Measurements from ENCODE around the gene SLC8A1. TPM values are rescaled to one million over a fixed set of nuclear protein-coding genes. Genes with fewer than 3 reads are reported as not detected.

The SLC8A1 gene
- total RNA-seq, 3 donors from 2014 or later: 6.0 to 164 (median 17.0) TPM

DNA sequence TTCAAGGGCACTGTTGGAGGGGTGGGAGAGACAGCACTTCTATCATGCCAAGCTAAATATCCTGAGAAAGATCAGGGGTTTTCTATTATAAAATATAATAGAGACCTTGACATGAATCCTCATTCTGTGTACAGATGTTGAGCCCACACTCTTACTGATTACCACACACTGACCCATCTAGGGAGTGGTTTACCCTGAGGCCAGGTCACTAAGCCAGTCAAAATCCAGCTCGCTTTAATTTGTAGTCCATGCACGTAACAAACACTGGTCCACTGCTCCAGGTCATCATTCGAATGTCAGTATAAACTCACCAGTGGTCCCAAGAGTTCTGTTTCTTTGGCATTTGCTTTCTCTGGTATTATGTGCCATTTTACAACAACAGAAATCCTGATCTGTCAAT, 96.4 kb downstream of the SLC8A1 start:
- TF ChIP-seq, protein P1, sequence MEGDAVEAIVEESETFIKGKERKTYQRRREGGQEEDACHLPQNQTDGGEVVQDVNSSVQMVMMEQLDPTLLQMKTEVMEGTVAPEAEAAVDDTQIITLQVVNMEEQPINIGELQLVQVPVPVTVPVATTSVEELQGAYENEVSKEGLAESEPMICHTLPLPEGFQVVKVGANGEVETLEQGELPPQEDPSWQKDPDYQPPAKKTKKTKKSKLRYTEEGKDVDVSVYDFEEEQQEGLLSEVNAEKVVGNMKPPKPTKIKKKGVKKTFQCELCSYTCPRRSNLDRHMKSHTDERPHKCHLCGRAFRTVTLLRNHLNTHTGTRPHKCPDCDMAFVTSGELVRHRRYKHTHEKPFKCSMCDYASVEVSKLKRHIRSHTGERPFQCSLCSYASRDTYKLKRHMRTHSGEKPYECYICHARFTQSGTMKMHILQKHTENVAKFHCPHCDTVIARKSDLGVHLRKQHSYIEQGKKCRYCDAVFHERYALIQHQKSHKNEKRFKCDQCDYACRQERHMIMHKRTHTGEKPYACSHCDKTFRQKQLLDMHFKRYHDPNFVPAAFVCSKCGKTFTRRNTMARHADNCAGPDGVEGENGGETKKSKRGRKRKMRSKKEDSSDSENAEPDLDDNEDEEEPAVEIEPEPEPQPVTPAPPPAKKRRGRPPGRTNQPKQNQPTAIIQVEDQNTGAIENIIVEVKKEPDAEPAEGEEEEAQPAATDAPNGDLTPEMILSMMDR (IDR thresholded peaks at IDR 0.05): no peak
- intact Hi-C loops (cut with DNase I, micrococcal nuclease): no loop called here
- H3K36me3 ChIP-seq (ENCODE audit: low read depth): no peaks in the 10 kb centered on the region
- DNase-seq (no peak), ATAC-seq (no peak)
- no peak overlapping the region for H3K4me3 ChIP-seq
- H3K9me3 ChIP-seq: no peaks in the 10 kb centered on the region
- H3K4me1 ChIP-seq (ENCODE audit: low read depth): no peaks in the 10 kb centered on the region

DNA sequence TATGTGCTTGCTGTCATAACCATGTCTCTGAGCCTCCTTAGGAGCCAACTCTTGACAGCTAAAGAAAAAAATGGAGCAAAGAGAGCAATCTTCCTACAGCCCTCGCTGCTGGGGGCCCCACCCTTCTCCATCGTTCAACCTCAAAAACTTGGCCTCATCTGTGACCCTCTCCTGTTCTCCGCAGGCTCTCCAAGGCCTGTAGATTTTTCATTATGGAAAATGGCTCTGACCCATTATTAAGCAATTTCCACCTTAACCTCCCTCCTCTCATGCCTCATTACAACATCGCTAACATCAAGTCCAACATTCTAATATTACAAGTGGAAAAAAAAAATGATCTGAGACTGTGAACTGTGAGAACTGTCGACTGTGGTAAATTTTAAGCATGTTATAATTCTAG, 98.7 kb downstream of the SLC8A1 start:
- Histone ChIP-seq H3K36me3 (ENCODE audit: low read depth) (no peaks in the 10 kb centered on the region), H3K4me1 (ENCODE audit: low read depth) (no peaks in the 10 kb centered on the region), H3K4me3 (no peak overlapping the region), H3K9me3 (no peaks in the 10 kb centered on the region)
- ATAC-seq (no peak), DNase-seq (no peak)
- intact Hi-C loops (cut with DNase I, micrococcal nuclease): no loop called here
- TF ChIP-seq, protein P1 (IDR thresholded peaks at IDR 0.05): no peak

DNA sequence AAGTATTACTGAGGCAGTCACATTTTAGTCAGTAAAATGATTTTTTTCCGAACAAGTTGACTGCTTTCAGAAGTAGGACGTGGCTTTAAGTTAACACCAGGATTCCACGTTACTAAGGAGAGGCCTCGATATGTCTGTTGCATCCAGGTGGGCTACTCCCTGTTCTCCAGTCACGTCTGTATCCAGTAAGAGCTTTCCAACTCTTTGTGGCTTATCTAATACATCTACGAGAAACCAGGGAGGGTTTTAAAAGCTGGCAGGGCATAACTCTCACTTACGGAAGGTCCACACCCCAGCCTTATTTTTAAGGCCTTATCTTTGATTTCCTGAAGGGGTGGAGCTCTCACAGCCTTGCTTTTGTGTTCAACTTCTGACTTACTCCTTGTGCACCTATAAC, 99.2 kb downstream of the SLC8A1 start:
- no peak for DNase-seq
- Histone ChIP-seq H3K4me3 (no peak overlapping the region), H3K4me1 (ENCODE audit: low read depth) (no peaks in the 10 kb centered on the region), H3K36me3 (ENCODE audit: low read depth) (no peaks in the 10 kb centered on the region), H3K9me3 (no peaks in the 10 kb centered on the region)
- ATAC-seq: no peak
- intact Hi-C loops (cut with DNase I, micrococcal nuclease): no loop called here
- TF ChIP-seq, protein P1 (IDR thresholded peaks at IDR 0.05): no peak

DNA sequence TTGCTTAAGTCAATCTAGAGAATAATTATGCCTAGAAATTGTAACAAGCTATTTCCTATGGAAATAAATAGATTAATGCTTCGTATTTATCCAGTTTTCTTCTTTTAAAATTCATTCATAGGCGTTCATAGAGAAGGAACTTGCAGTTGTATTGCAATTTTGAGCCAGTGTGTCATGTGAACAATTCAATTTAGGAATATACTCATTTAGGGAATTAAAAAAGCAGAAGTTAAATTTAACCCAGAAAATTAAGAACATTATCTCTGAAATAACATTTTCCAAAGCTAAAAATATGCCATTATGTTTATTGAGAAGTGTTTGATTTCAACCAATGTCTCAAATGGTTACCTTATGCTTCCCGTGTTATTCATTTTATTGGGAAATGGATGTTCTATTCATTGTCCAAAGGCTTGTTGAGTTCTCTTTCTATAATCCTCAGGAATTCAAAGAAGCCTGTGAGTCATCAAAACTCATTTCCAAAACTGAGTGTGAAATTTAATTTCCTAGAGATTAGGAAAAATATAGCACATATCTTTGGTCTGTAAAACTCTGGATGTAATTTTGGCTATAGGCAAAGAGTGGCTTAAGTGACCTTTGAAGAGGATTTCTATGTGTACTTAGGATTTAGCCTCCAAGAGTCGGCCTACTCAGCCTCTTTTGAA, 99.7 kb downstream of the SLC8A1 start:
- no peak for DNase-seq
- Histone ChIP-seq H3K4me3 (no peak overlapping the region), H3K4me1 (ENCODE audit: low read depth) (no peaks in the 10 kb centered on the region), H3K36me3 (ENCODE audit: low read depth) (no peaks in the 10 kb centered on the region), H3K9me3 (no peaks in the 10 kb centered on the region)
- intact Hi-C loops (cut with DNase I, micrococcal nuclease): no loop called here
- no peak for ATAC-seq
- TF ChIP-seq, protein P1 (IDR thresholded peaks at IDR 0.05): no peak

DNA sequence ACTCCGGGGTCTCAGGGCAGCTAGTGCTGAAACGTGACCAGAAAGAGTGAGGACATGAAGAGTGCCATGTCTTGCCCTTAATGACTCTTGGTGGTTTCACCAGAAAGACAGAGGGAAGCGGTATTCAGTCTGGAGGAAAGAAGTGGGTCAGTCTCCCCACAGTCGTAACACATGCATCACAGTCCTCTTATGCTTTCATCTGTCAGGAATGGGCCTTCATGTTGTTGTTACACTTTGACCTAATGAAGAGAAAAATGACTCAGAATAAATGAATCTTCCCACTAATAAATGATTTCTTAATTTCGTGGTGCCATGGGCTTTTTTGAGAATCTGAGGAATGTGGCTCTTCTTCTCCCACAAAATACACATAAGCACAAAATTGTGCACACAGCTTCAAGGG, 103.2 kb downstream of the SLC8A1 start:
- DNase-seq (no peak), ATAC-seq (no peak)
- Histone ChIP-seq H3K36me3 (ENCODE audit: low read depth) (no peaks in the 10 kb centered on the region), H3K9me3 (no peaks in the 10 kb centered on the region), H3K4me3 (no peak overlapping the region), H3K4me1 (ENCODE audit: low read depth) (no peaks in the 10 kb centered on the region)
- TF ChIP-seq, protein P1 (IDR thresholded peaks at IDR 0.05): no peak
- intact Hi-C loops (cut with DNase I, micrococcal nuclease): no loop called here

DNA sequence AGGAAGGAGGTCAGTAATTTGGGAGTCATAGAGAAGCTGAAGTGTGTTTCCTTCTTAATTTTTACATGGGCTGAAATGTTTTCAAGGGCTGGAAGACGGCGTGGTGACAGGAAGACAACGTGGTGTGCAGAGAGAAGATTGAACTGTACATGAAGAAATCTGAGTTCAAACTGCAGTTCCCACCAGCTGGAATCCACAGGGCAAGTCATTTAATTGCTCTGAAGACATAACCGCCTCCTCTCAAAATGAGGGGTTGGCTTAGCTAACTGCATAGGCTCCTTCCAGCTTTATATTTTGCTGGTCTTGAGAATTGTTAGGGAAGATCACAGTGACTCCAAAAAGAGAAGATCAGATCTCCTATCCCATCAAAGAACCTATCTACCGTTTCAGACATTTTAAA, 103.9 kb downstream of the SLC8A1 start:
- Histone ChIP-seq H3K4me3 (no peak overlapping the region), H3K9me3 (no peaks in the 10 kb centered on the region), H3K4me1 (ENCODE audit: low read depth) (no peaks in the 10 kb centered on the region), H3K36me3 (ENCODE audit: low read depth) (no peaks in the 10 kb centered on the region)
- ATAC-seq (no peak), DNase-seq (no peak)
- intact Hi-C loops (cut with DNase I, micrococcal nuclease): no loop called here
- TF ChIP-seq, protein P1 (IDR thresholded peaks at IDR 0.05): no peak
